Hepatocyte (in vitro differentiated cells): ENCODE results near the gene OLFM1. TPM values are rescaled to one million over a fixed set of nuclear protein-coding genes. Genes with fewer than 3 reads are reported as not detected.

ENCODE experiments used
- DNase-seq: peaks from one replicate; pipeline ENCODE4 v3.0.0-alpha.2; 2016; ENCODE audit warnings: low spot score
- H2AFZ ChIP-seq: fragments of 200-600 bp; sonication (generic); 2 replicates; pipeline ENCODE4 v1.6.0; 2016; ENCODE audit warnings: antibody characterized with exemption, mild to moderate bottlenecking
- H3K27ac ChIP-seq: fragments of 200-600 bp; sonication (generic); 2 replicates; pipeline ENCODE4 v1.5.1; 2016; ENCODE audit warnings: mild to moderate bottlenecking
- H3K27me3 ChIP-seq: fragments of 200-600 bp; sonication (generic); 2 replicates; pipeline ENCODE4 v1.6.1; 2016
- H3K36me3 ChIP-seq: fragments of 200-600 bp; sonication (generic); replicated peaks from 2 replicates; pipeline ENCODE4 v1.5.1; 2016; ENCODE audit warnings: low read depth; ENCODE audit not compliant: insufficient read depth
- H3K4me1 ChIP-seq: fragments of 200-600 bp; sonication (generic); 2 replicates; pipeline ENCODE4 v1.5.1; 2016; ENCODE audit warnings: mild to moderate bottlenecking, moderate library complexity; ENCODE audit not compliant: insufficient read depth
- H3K4me2 ChIP-seq: fragments of 200-600 bp; sonication (generic); 2 replicates; pipeline ENCODE4 v1.6.0; 2016
- H3K4me3 ChIP-seq: fragments of 200-600 bp; sonication (generic); 2 replicates; pipeline ENCODE4 v1.5.1; 2016; ENCODE audit warnings: mild to moderate bottlenecking
- H3K79me2 ChIP-seq: fragments of 200-600 bp; sonication (generic); 2 replicates; pipeline ENCODE4 v1.6.0; 2017; ENCODE audit warnings: mild to moderate bottlenecking
- H3K9me2 ChIP-seq: fragments of 200-600 bp; sonication (generic); replicated peaks from 2 replicates; pipeline ENCODE4 v1.6.0; 2017; ENCODE audit warnings: mild to moderate bottlenecking; ENCODE audit not compliant: insufficient read depth
- H3K9me3 ChIP-seq: fragments of 200-600 bp; sonication (generic); 2 replicates; pipeline ENCODE4 v1.5.1; 2016; ENCODE audit warnings: low read depth, mild to moderate bottlenecking
- H4K20me1 ChIP-seq: fragments of 200-600 bp; sonication (generic); 2 replicates; pipeline ENCODE4 v1.6.0; 2016; ENCODE audit warnings: mild to moderate bottlenecking; ENCODE audit not compliant: insufficient read depth, poor library complexity, severe bottlenecking
- EZH2 ChIP-seq: fragments of 200-600 bp; sonication (generic); IDR thresholded peaks from 2 replicates; pipeline ENCODE4 v1.6.1; 2016; ENCODE audit warnings: antibody characterized with exemption, mild to moderate bottlenecking, borderline replicate concordance
- EZH2phosphoT487 ChIP-seq: fragments of 200-600 bp; sonication (generic); IDR thresholded peaks from one replicate; pipeline ENCODE4 v1.6.1; 2018; ENCODE audit warnings: antibody characterized with exemption, mild to moderate bottlenecking, low read depth, moderate library complexity; ENCODE audit not compliant: unreplicated experiment, severe bottlenecking
- WGBS: methylation state at CpG from one replicate; pipeline ENCODE4 v1.1.6; 2016; ENCODE audit warnings: low lambda C conversion rate; ENCODE audit errors: missing lambda C conversion rate; 5-methylcytosine and 5-hydroxymethylcytosine counted together
- polyA plus RNA-seq: library from polyadenylated mRNA; unstranded; fragments of >200 nt; fragmentation: Nextera tagmentation; extraction: Ambion mirVana; gene quantifications from 2 replicates; pipeline ENCODE4 v1.2.1, GENCODE V29; 2016
- total RNA-seq: library from RNA; depleted of rRNA; stranded (reverse); fragments of >200 nt; gene quantifications from 2 replicates; pipeline ENCODE4 v1.2.3, GENCODE V29; 2014
- TF ChIP-seq, protein P1 (sequence below): fragments of 200-600 bp; sonication (generic); IDR thresholded peaks from 2 replicates; pipeline ENCODE4 v1.5.1; 2016; ENCODE audit warnings: antibody characterized with exemption, mild to moderate bottlenecking; ENCODE audit not compliant: poor library complexity

Gene OLFM1
- total and polyA plus RNA-seq, 2 experiments from 2014 or later = 0.94 to 4.8 TPM

DNA sequence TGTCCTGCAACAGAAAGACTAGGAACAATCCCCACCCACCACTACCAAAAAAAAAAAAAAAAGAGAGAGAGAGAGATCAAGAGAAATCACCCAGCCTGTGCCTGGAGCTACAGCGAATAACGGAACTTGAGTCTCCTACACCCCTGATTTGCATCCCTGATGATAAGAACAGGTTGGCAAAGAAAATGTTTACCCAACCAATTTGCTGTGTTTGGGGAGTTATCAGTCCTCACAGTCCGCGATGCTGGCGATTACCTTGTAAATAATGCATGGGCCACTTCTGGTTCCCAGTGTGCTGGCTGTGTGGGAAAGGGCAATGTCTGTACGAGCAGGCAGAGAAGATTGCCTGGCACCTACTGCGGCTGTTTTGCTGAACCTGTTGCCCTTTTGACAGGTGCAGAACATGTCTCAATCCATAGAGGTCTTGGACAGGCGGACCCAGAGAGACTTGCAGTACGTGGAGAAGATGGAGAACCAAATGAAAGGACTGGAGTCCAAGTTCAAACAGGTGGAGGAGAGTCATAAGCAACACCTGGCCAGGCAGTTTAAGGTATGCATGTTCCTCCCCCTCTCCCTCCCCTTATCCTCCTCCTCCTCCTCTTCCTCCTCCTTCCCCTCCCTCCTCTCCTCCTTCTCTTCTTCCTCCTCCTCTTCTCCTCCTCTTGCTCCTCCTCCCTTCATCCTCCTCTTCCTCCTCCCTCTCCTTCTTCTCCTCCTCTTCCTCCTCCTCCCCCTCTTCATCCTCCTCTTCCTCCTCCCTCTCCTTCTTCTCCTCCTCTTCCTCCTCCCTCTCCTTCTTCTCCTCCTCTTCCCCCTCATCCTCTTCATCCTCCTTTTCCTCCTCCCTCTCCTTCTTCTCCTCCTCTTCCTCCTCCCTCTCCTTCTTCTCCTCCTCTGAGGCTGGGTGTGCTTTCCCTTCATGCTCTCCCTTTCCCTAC is 8.3 kb downstream of the OLFM1 start:
- H3K27ac ChIP-seq = no peak overlapping the region
- H3K4me2 ChIP-seq = no peak overlapping the region
- no peaks in the 10 kb centered on the region for H3K9me2 ChIP-seq
- H3K9me3 ChIP-seq = no peaks in the 10 kb centered on the region
- WGBS = 41% methylated on average over 9 of the region's 9 CpGs
- no peak overlapping the region for H3K4me3 ChIP-seq
- DNase-seq = no peak
- TF ChIP-seq, protein P1, sequence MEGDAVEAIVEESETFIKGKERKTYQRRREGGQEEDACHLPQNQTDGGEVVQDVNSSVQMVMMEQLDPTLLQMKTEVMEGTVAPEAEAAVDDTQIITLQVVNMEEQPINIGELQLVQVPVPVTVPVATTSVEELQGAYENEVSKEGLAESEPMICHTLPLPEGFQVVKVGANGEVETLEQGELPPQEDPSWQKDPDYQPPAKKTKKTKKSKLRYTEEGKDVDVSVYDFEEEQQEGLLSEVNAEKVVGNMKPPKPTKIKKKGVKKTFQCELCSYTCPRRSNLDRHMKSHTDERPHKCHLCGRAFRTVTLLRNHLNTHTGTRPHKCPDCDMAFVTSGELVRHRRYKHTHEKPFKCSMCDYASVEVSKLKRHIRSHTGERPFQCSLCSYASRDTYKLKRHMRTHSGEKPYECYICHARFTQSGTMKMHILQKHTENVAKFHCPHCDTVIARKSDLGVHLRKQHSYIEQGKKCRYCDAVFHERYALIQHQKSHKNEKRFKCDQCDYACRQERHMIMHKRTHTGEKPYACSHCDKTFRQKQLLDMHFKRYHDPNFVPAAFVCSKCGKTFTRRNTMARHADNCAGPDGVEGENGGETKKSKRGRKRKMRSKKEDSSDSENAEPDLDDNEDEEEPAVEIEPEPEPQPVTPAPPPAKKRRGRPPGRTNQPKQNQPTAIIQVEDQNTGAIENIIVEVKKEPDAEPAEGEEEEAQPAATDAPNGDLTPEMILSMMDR = no peak
- no peak for TF ChIP-seq EZH2
- TF ChIP-seq EZH2phosphoT487 = no peak
- peaks cover 29% of the 10 kb centered on the region for H3K27me3 ChIP-seq
- H3K4me1 ChIP-seq = no peaks in the 10 kb centered on the region
- H3K79me2 ChIP-seq = no peaks in the 10 kb centered on the region
- H4K20me1 ChIP-seq = no peaks in the 10 kb centered on the region
- H3K36me3 ChIP-seq = no peaks in the 10 kb centered on the region
- no peak overlapping the region for H2AFZ ChIP-seq

DNA sequence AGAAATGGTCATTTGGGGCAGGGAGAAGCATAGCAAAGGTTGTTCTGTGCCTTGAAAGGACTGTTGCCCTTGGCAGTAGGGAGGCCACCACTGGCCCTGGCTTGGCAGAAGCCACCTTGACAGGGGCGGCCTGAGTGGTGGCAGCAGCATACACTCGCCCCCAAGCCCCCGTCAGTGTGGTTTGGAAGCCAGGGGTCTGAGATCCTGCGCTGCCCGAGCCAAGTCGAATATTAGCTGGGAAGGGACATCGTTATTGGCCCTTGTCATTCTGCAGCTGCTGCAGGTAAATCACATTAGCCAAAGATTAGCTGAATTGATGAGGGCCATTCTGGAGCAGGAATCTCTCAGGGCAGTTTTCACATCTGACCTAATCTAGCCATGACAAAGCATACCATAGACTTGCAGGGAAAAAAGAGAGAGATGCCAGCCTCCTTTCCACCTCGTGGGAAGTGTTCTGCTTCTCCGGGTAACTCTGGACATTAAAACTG is 9.0 kb downstream of the OLFM1 start:
- TF ChIP-seq, protein P1 = no peak
- TF ChIP-seq EZH2phosphoT487 = no peak
- no peak for TF ChIP-seq EZH2
- H3K79me2 ChIP-seq = no peaks in the 10 kb centered on the region
- 92% methylated on average over 9 of the region's 9 CpGs for WGBS
- H3K9me2 ChIP-seq = no peaks in the 10 kb centered on the region
- no peak overlapping the region for H3K4me3 ChIP-seq
- no peak overlapping the region for H2AFZ ChIP-seq
- peaks cover 28% of the 10 kb centered on the region for H3K27me3 ChIP-seq
- no peaks in the 10 kb centered on the region for H3K9me3 ChIP-seq
- no peak for DNase-seq
- H3K4me2 ChIP-seq = no peak overlapping the region
- H4K20me1 ChIP-seq = no peaks in the 10 kb centered on the region
- no peaks in the 10 kb centered on the region for H3K36me3 ChIP-seq
- no peak overlapping the region for H3K27ac ChIP-seq
- H3K4me1 ChIP-seq = no peaks in the 10 kb centered on the region

DNA sequence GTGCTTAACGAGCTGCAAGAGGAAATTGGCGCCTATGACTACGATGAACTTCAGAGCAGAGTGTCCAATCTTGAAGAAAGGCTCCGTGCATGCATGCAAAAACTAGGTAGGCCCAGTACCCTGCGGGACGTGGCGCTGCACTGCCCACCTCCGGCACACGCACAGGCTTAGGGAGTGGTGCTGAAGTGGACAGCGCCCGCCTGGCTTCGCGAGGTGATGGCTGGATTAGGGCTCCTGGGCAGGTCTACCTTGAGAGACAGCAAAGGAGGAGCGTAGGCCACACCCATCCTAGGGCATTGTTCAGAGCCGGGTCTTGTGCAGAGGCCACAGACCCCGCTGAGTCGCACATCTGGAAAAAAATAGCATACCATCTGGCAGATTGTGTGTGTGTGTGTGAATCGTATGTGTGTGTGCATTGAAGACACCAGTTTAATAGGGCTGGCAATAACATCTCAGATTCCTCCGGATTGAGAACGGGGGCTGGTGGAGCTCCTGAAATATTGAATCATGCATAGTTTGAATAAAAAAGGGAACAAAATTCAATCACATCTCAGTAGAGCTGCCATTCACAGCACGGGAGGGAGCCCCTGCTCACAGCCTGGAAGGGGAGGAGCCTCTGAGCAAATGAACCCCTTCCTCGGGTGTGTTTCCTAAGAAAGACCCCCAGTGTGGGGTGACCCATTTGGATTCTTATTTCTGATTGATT is 11.1 kb downstream of the OLFM1 start:
- H3K79me2 ChIP-seq = no peaks in the 10 kb centered on the region
- no peaks in the 10 kb centered on the region for H3K9me3 ChIP-seq
- H3K9me2 ChIP-seq = no peaks in the 10 kb centered on the region
- H3K36me3 ChIP-seq = no peaks in the 10 kb centered on the region
- H3K27me3 ChIP-seq = peaks cover 18% of the 10 kb centered on the region
- H4K20me1 ChIP-seq = no peaks in the 10 kb centered on the region
- no peaks in the 10 kb centered on the region for H3K4me1 ChIP-seq
- DNase-seq = peak; percentile 73
- H3K4me2 ChIP-seq = no peak overlapping the region
- no peak overlapping the region for H3K27ac ChIP-seq
- H2AFZ ChIP-seq = no peak overlapping the region
- TF ChIP-seq EZH2 (no peak), EZH2phosphoT487 (no peak)
- TF ChIP-seq, protein P1 = no peak
- H3K4me3 ChIP-seq = no peak overlapping the region
- WGBS = 53% methylated on average over 22 of the region's 22 CpGs
